ENCODE measurements around the gene ERI3. TPM values are rescaled to one million over a fixed set of nuclear protein-coding genes. Genes with fewer than 3 reads are reported as not detected.

The ERI3 gene
- total RNA-seq, 1 donor from 2014 or later = 58.3 TPM

DNA sequence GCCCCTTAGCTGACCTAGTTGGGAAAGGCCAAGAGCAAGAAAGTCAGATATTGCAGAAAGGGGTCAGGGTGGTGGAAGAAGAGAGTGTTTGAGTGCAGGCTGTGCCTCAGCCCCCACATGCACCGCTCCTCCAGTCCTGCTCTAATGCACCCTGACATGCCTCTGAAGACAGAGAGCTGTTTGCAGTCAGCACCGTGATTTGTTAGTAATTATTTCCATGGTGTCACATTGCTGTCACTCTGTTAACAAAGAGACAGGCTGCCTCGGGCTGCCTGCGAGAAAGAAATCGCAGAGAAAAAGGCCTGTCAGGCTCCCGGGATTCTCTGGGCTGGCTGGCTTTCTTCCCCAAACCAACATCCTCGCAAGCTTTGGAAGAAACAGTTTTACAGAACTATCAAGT is 58.3 kb downstream of the ERI3 start:
- Histone ChIP-seq H3K9ac (ENCODE audit: low read length) (no peak overlapping the region), H3K4me2 (ENCODE audit: low read length) (no peak overlapping the region), H3K36me3 (ENCODE audit: insufficient read depth, low read length) (peaks cover 4% of the 10 kb centered on the region), H3K79me2 (ENCODE audit: insufficient read depth, low read length) (no peaks in the 10 kb centered on the region), H3K9me3 (ENCODE audit: insufficient read depth, low read depth, low read length) (no peaks in the 10 kb centered on the region), H4K20me1 (ENCODE audit: insufficient read depth, low read length) (peaks cover 50% of the 10 kb centered on the region), H3K4me1 (ENCODE audit: insufficient read depth, low read length) (no peaks in the 10 kb centered on the region), H3K27ac (ENCODE audit: low read depth, low read length) (no peak overlapping the region), H2AFZ (ENCODE audit: low read depth, low read length) (no peak overlapping the region), H3K27me3 (ENCODE audit: insufficient read depth, low read length) (no peaks in the 10 kb centered on the region), H3K4me3 (ENCODE audit: insufficient read depth, low read depth, low read length) (no peak overlapping the region)
- Mint-ChIP-seq H3K27ac (ENCODE audit: unreplicated experiment) (no peak overlapping the region), H3K27me3 (ENCODE audit: low read depth, unreplicated experiment) (no peaks in the 10 kb centered on the region), H3K4me1 (ENCODE audit: low read depth, unreplicated experiment) (no peaks in the 10 kb centered on the region), H3K4me3 (ENCODE audit: unreplicated experiment) (no peak overlapping the region), H3K9me3 (ENCODE audit: unreplicated experiment) (no peaks in the 10 kb centered on the region), H3K36me3 (ENCODE audit: low read depth, unreplicated experiment) (peaks cover 28% of the 10 kb centered on the region)
- DNase-seq (ENCODE audit: low read depth) = no peak
- FAIRE-seq = no peak
- no peak for TF ChIP-seq EZH2 (IDR thresholded peaks at IDR 0.05; ENCODE audit: insufficient read depth, low read length)

DNA sequence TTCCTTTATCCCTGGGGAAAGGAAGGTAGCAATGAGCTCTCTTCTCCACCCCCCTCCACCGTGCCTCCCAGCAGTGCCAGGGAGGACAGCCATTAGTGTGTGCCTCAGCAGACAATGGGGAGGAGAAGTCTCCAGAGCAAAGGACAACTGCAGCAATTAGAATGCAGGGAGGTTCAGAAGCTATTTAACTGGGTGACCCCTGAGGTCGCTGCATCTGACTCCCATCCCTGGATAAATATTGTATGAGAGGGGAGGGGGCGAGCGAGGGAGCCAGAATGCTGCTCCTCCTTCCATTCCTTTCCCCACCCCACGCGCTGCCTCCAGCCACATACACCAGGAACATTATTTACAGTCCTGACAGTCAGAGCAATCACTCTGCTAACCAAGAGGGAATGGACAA is 59.0 kb downstream of the ERI3 start:
- H4K20me1 ChIP-seq (ENCODE audit: insufficient read depth, low read length) = peaks cover 48% of the 10 kb centered on the region
- no peaks in the 10 kb centered on the region for H3K27me3 ChIP-seq (ENCODE audit: insufficient read depth, low read length)
- Mint-ChIP-seq H3K4me1 (ENCODE audit: low read depth, unreplicated experiment) (no peaks in the 10 kb centered on the region), H3K4me3 (ENCODE audit: unreplicated experiment) (no peak overlapping the region), H3K36me3 (ENCODE audit: low read depth, unreplicated experiment) (peaks cover 31% of the 10 kb centered on the region), H3K9me3 (ENCODE audit: unreplicated experiment) (no peaks in the 10 kb centered on the region), H3K27ac (ENCODE audit: unreplicated experiment) (no peak overlapping the region), H3K27me3 (ENCODE audit: low read depth, unreplicated experiment) (no peaks in the 10 kb centered on the region)
- H3K79me2 ChIP-seq (ENCODE audit: insufficient read depth, low read length) = no peaks in the 10 kb centered on the region
- no peaks in the 10 kb centered on the region for H3K4me1 ChIP-seq (ENCODE audit: insufficient read depth, low read length)
- no peak overlapping the region for H3K4me3 ChIP-seq (ENCODE audit: insufficient read depth, low read depth, low read length)
- no peaks in the 10 kb centered on the region for H3K9me3 ChIP-seq (ENCODE audit: insufficient read depth, low read depth, low read length)
- FAIRE-seq (no peak), DNase-seq (ENCODE audit: low read depth) (no peak)
- no peak overlapping the region for H3K27ac ChIP-seq (ENCODE audit: low read depth, low read length)
- H2AFZ ChIP-seq (ENCODE audit: low read depth, low read length) = no peak overlapping the region
- no peak for TF ChIP-seq EZH2 (IDR thresholded peaks at IDR 0.05; ENCODE audit: insufficient read depth, low read length)
- TF ChIP-seq, protein P1, sequence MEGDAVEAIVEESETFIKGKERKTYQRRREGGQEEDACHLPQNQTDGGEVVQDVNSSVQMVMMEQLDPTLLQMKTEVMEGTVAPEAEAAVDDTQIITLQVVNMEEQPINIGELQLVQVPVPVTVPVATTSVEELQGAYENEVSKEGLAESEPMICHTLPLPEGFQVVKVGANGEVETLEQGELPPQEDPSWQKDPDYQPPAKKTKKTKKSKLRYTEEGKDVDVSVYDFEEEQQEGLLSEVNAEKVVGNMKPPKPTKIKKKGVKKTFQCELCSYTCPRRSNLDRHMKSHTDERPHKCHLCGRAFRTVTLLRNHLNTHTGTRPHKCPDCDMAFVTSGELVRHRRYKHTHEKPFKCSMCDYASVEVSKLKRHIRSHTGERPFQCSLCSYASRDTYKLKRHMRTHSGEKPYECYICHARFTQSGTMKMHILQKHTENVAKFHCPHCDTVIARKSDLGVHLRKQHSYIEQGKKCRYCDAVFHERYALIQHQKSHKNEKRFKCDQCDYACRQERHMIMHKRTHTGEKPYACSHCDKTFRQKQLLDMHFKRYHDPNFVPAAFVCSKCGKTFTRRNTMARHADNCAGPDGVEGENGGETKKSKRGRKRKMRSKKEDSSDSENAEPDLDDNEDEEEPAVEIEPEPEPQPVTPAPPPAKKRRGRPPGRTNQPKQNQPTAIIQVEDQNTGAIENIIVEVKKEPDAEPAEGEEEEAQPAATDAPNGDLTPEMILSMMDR (IDR thresholded peaks at IDR 0.05; ENCODE audit: insufficient read depth, low read depth, low read length) = no peak
- H3K4me2 ChIP-seq (ENCODE audit: low read length) = no peak overlapping the region
- H3K36me3 ChIP-seq (ENCODE audit: insufficient read depth, low read length) = peaks cover 4% of the 10 kb centered on the region
- no peak overlapping the region for H3K9ac ChIP-seq (ENCODE audit: low read length)

DNA sequence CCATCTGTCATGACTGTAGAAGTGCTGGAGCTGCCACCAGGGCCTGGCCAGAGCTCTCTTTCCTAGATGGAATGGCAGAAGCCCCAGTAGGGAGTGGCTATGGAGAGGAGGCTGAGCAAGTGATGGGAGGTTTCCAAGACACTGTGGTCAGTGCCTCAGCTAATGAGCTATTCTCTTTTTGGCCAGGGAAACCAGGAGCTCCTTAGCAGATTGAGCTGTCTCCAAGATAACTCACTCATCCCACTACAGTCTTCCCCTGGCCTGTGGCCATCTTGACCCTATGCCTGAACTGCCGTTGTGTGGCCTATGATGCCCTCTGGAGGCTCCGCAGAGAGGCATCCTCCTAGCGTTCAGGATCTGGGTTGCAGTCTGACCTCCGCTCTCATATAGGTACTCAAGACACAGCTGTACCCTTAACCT is 60.5 kb downstream of the ERI3 start:
- Histone ChIP-seq H3K4me1 (ENCODE audit: insufficient read depth, low read length) (no peaks in the 10 kb centered on the region), H3K9ac (ENCODE audit: low read length) (no peak overlapping the region), H3K36me3 (ENCODE audit: insufficient read depth, low read length) (peaks cover 4% of the 10 kb centered on the region), H4K20me1 (ENCODE audit: insufficient read depth, low read length) (peaks cover 56% of the 10 kb centered on the region), H3K4me3 (ENCODE audit: insufficient read depth, low read depth, low read length) (no peak overlapping the region), H3K9me3 (ENCODE audit: insufficient read depth, low read depth, low read length) (no peaks in the 10 kb centered on the region), H3K27ac (ENCODE audit: low read depth, low read length) (no peak overlapping the region), H3K79me2 (ENCODE audit: insufficient read depth, low read length) (no peaks in the 10 kb centered on the region), H2AFZ (ENCODE audit: low read depth, low read length) (no peak overlapping the region), H3K4me2 (ENCODE audit: low read length) (no peak overlapping the region), H3K27me3 (ENCODE audit: insufficient read depth, low read length) (no peaks in the 10 kb centered on the region)
- DNase-seq (ENCODE audit: low read depth) = peak; percentile 80
- H3K27ac Mint-ChIP-seq (ENCODE audit: unreplicated experiment) = no peak overlapping the region
- no peaks in the 10 kb centered on the region for H3K9me3 Mint-ChIP-seq (ENCODE audit: unreplicated experiment)
- H3K36me3 Mint-ChIP-seq (ENCODE audit: low read depth, unreplicated experiment) = peaks cover 38% of the 10 kb centered on the region
- no peak overlapping the region for H3K4me3 Mint-ChIP-seq (ENCODE audit: unreplicated experiment)
- no peaks in the 10 kb centered on the region for H3K4me1 Mint-ChIP-seq (ENCODE audit: low read depth, unreplicated experiment)
- no peak for TF ChIP-seq EZH2 (IDR thresholded peaks at IDR 0.05; ENCODE audit: insufficient read depth, low read length)
- TF ChIP-seq, protein P1 (IDR thresholded peaks at IDR 0.05; ENCODE audit: insufficient read depth, low read depth, low read length) = peak; percentile 9
- FAIRE-seq = no peak
- H3K27me3 Mint-ChIP-seq (ENCODE audit: low read depth, unreplicated experiment) = no peaks in the 10 kb centered on the region
